ENCODE results near the gene APOE. TPM values are rescaled to one million over a fixed set of nuclear protein-coding genes. Genes with fewer than 3 reads are reported as not detected.

APOE gene
- total and polyA plus RNA-seq, 4 donors = 80.8 to 1,011 (median 206) TPM

DNA sequence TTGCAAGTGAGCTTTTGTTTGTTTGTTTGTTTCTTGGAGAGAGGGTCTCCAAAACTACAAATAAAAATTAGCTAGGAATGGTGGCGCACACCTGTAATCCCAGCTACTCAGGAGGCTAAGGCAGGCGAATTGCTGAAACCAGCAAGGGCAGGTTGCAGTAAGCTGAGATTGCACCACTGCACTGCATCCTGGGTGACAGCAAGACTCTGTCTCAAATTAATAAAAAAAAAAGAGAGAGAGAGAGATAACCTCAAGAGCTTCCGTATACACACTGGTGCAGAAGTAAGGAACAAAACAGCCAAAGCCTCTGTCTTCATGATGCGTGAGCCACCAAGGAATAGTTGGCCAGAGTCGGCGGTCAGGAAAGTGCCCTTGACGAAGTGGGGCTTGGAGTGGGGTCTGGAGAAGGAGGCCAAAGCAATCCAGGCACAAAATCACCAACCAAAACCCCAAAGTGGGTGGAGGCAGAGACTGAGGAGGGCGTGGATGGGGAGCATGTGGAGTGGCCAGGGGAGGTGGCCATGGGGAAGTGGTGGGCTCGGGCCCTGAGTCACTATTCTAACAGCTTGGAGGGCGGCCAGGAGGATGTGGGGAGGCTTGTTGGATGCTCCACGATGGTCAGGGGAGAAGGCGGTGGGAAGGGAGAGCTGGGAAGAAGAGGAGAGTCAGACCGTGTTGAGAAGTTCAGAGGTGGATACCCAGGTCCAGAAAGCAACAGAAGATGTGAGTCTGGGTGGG, 35.7 kb upstream of the APOE start:
- 25 to 54% methylated on average over 13 of the region's 13 CpGs for WGBS, 2 donors
- Histone ChIP-seq H3K4me3 (no peak overlapping the region), H3K27me3 (ENCODE audit: control insufficient read depth in 3 of 3, insufficient read depth in 3 of 3, low read length in 2 of 3) (no peaks in the 10 kb centered on the region), H3K9ac (ENCODE audit: insufficient read depth in 1 of 2, low read length in 2 of 2) (no peak overlapping the region), H3K4me1 (ENCODE audit: control insufficient read depth in 5 of 5, insufficient read depth in 5 of 5, low read length in 5 of 5) (peaks cover 0 to 6% (median 0%) of the 10 kb centered on the region in 5 donors), H3K36me3 (ENCODE audit: control insufficient read depth in 4 of 4, insufficient read depth in 4 of 4, low read length in 4 of 4) (peaks cover 7 to 43% (median 30%) of the 10 kb centered on the region in 4 donors), H3K9me3 (ENCODE audit: control insufficient read depth in 4 of 4, insufficient read depth in 3 of 4, low read length in 3 of 4) (no peaks in the 10 kb centered on the region), H3K27ac (ENCODE audit: low read depth in 1 of 2, low read length in 1 of 2) (peak overlapping the region; percentile 3 to 24)
- TF ChIP-seq, protein P1, sequence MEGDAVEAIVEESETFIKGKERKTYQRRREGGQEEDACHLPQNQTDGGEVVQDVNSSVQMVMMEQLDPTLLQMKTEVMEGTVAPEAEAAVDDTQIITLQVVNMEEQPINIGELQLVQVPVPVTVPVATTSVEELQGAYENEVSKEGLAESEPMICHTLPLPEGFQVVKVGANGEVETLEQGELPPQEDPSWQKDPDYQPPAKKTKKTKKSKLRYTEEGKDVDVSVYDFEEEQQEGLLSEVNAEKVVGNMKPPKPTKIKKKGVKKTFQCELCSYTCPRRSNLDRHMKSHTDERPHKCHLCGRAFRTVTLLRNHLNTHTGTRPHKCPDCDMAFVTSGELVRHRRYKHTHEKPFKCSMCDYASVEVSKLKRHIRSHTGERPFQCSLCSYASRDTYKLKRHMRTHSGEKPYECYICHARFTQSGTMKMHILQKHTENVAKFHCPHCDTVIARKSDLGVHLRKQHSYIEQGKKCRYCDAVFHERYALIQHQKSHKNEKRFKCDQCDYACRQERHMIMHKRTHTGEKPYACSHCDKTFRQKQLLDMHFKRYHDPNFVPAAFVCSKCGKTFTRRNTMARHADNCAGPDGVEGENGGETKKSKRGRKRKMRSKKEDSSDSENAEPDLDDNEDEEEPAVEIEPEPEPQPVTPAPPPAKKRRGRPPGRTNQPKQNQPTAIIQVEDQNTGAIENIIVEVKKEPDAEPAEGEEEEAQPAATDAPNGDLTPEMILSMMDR (IDR thresholded peaks at IDR 0.05; ENCODE audit: control extremely low read depth, extremely low read depth) = no peak
- no peak for DNase-seq
- ATAC-seq (ENCODE audit: insufficient read depth, low FRiP score) = no peak

- DNase-seq (no peak), ATAC-seq (ENCODE audit: insufficient read depth, low FRiP score) (no peak)
- Histone ChIP-seq H3K27me3 (ENCODE audit: control insufficient read depth in 3 of 3, insufficient read depth in 3 of 3, low read length in 2 of 3) (no peaks in the 10 kb centered on the region), H3K36me3 (ENCODE audit: control insufficient read depth in 4 of 4, insufficient read depth in 4 of 4, low read length in 4 of 4) (peaks cover 7 to 48% (median 29%) of the 10 kb centered on the region in 4 donors), H3K9ac (ENCODE audit: insufficient read depth in 1 of 2, low read length in 2 of 2) (no peak overlapping the region), H3K4me1 (ENCODE audit: control insufficient read depth in 5 of 5, insufficient read depth in 5 of 5, low read length in 5 of 5) (peaks cover 0 to 6% (median 0%) of the 10 kb centered on the region in 5 donors), H3K4me3 (no peak overlapping the region), H3K27ac (ENCODE audit: low read depth in 1 of 2, low read length in 1 of 2) (peak overlapping the region in 1 of 2 donors; percentile 18), H3K9me3 (ENCODE audit: control insufficient read depth in 4 of 4, insufficient read depth in 3 of 4, low read length in 3 of 4) (no peaks in the 10 kb centered on the region)
- TF ChIP-seq, protein P1 (IDR thresholded peaks at IDR 0.05; ENCODE audit: control extremely low read depth, extremely low read depth) = no peak
- 95 to 96% methylated on average over 14 of the region's 14 CpGs for WGBS, 2 donors
Observed at GRCh38 chr19:44871809-44872208, 33.8 kb upstream of the APOE start.

- ATAC-seq (ENCODE audit: insufficient read depth, low FRiP score) (no peak), DNase-seq (no peak)
- Histone ChIP-seq H3K9me3 (ENCODE audit: control insufficient read depth in 4 of 4, insufficient read depth in 3 of 4, low read length in 3 of 4) (no peaks in the 10 kb centered on the region), H3K27me3 (ENCODE audit: control insufficient read depth in 3 of 3, insufficient read depth in 3 of 3, low read length in 2 of 3) (no peaks in the 10 kb centered on the region), H3K36me3 (ENCODE audit: control insufficient read depth in 4 of 4, insufficient read depth in 4 of 4, low read length in 4 of 4) (peaks cover 7 to 51% (median 28%) of the 10 kb centered on the region in 4 donors), H3K4me3 (no peak overlapping the region), H3K4me1 (ENCODE audit: control insufficient read depth in 5 of 5, insufficient read depth in 5 of 5, low read length in 5 of 5) (peaks cover 0 to 6% (median 0%) of the 10 kb centered on the region in 5 donors), H3K27ac (ENCODE audit: low read depth in 1 of 2, low read length in 1 of 2) (no peak overlapping the region), H3K9ac (ENCODE audit: insufficient read depth in 1 of 2, low read length in 2 of 2) (no peak overlapping the region)
- TF ChIP-seq, protein P1 (IDR thresholded peaks at IDR 0.05; ENCODE audit: control extremely low read depth, extremely low read depth) = no peak
- 83 to 85% methylated on average over 4 of the region's 4 CpGs for WGBS, 2 donors
Observed at GRCh38 chr19:44872661-44873060, 32.9 kb upstream of the APOE start.
